BJ (cell line): Measurements from ENCODE around the gene TEX53. TPM values are rescaled to one million over a fixed set of nuclear protein-coding genes. Genes with fewer than 3 reads are reported as not detected.

Experiments
- CTCF ChIA-PET: fragments of 350-600 bp; formaldehyde crosslinking; extraction: SDS; loops from one replicate; lab custom pipeline; 2021; ENCODE audit warnings: antibody characterized with exemption, inconsistent platforms; lab: Yijun Ruan, JAX
- POLR2A ChIA-PET: fragments of 300-600 bp; sonication (Branson Sonifier 250); formaldehyde crosslinking; extraction: SDS; loops from one replicate; lab custom pipeline; 2021; ENCODE audit warnings: antibody characterized with exemption; lab: Charles Lee
- DNase-seq: peaks from one replicate; pipeline ENCODE4 v3.0.0-alpha.2; 2011; ENCODE audit warnings: low read depth
- H3K27me3 ChIP-seq: 2 replicates; pipeline ENCODE4 v1.6.0; 2011; ENCODE audit warnings: low read length; ENCODE audit not compliant: control insufficient read depth, insufficient read depth
- H3K36me3 ChIP-seq: 2 replicates; pipeline ENCODE4 v1.5.1; 2011; ENCODE audit warnings: low read length; ENCODE audit not compliant: control insufficient read depth, insufficient read depth
- H3K4me3 ChIP-seq: 2 replicates; pipeline ENCODE4 v1.5.1; 2011; ENCODE audit warnings: low read depth, mild to moderate bottlenecking, control low read depth, low read length
- CTCF ChIP-seq: IDR thresholded peaks from 2 replicates; pipeline ENCODE4 v1.5.1; 2011; ENCODE audit warnings: low read depth, mild to moderate bottlenecking, control low read depth, inconsistent platforms, low read length, moderate library complexity; ENCODE audit not compliant: insufficient read depth
- polyA minus RNA-seq: library from RNA; depleted of rRNA, polyadenylated mRNA; stranded (reverse); fragments of >200 nt; gene quantifications from 2 replicates; pipeline ENCODE4 v1.2.3, GENCODE V29; 2011; rRNA and poly(A)+ RNA removed
- polyA plus RNA-seq: library from polyadenylated mRNA; depleted of rRNA; stranded (reverse); fragments of >200 nt; gene quantifications from 2 replicates; pipeline ENCODE4 v1.2.3, GENCODE V29; 2011; rRNA removed

The TEX53 gene
- polyA plus RNA-seq (not detected in 2 replicates), polyA minus RNA-seq (not detected in 2 replicates)

- DNase-seq, result no peak
- POLR2A ChIA-PET, result no interaction called here
- no peak for TF ChIP-seq CTCF
- CTCF ChIA-PET, result interaction anchor here (0.6 to 2.0 kb wide), 9 partner anchors 23 to 354 kb away, joined by 3 to 8 read pairs (median 3); no protein-coding TSS in a partner anchor
- Histone ChIP-seq H3K27me3 (peaks cover 8% of the 10 kb centered on the region), H3K4me3 (no peak within 1 kb of the TSS), H3K36me3 (no peaks in the 10 kb centered on the region)
These were observed at the start of gene TEX53 for GRCh38 chr9:114657705-114658104. Gene TEX53, minus strand, starts transcription at chr9:114657805. Its CDS starts 31 bp downstream, at chr9:114657774.

DNA sequence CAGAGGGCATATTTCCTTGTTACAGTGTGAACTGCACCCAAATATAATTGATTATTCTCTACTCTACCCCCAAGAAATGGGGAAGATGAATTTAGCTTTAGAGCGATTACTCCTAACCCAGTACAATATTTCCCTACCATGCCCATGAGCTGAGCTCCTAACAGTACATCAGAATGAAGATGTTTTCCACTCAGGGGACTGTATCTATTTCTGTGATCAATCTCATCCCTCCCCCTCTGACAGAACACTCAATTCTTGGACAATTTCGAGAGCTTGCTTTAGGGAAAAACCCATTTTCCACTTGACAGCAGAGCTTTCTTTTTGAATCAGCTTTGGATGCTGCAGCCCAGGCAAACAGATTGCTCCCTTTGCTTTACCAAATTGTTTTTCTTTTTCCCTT is 49.1 kb upstream of the TEX53 start:
- Histone ChIP-seq H3K27me3 (peaks cover 8% of the 10 kb centered on the region), H3K4me3 (no peak overlapping the region), H3K36me3 (no peaks in the 10 kb centered on the region)
- DNase-seq, result no peak
- CTCF ChIA-PET, result interaction anchor here (1.0 to 1.9 kb wide), 3 partner anchors 14 to 202 kb away, joined by 3 to 8 read pairs (median 3); partner anchors contain the start of gene TEX48
- POLR2A ChIA-PET, result no interaction called here
- TF ChIP-seq CTCF, result no peak

DNA sequence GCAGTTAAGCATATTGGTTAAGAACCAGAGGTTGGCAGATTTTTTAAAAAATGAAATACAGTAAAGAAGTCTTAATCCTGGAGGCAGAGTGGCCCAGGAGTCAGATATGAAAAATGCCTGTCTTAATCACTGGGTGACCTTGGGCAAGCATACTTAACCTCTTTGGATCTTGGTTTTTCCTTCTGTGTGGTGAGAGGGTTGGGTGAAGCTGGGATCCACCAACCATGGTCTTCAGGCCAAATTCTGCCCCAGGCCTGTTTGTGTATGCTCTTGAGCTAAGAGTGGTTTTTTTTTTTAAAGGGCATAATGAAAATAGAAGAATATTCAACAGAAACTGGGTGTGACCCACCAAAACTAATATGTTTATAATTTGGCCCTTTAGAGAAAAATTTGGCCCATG is 44.4 kb upstream of the TEX53 start:
- Histone ChIP-seq H3K4me3 (no peak overlapping the region), H3K27me3 (no peaks in the 10 kb centered on the region), H3K36me3 (no peaks in the 10 kb centered on the region)
- DNase-seq, result no peak
- POLR2A ChIA-PET, result no interaction called here
- no peak for TF ChIP-seq CTCF
- CTCF ChIA-PET, result interaction anchor here (1.1 kb wide), 1 partner anchor 13 kb away, joined by 5 read pairs; no protein-coding TSS in a partner anchor

DNA sequence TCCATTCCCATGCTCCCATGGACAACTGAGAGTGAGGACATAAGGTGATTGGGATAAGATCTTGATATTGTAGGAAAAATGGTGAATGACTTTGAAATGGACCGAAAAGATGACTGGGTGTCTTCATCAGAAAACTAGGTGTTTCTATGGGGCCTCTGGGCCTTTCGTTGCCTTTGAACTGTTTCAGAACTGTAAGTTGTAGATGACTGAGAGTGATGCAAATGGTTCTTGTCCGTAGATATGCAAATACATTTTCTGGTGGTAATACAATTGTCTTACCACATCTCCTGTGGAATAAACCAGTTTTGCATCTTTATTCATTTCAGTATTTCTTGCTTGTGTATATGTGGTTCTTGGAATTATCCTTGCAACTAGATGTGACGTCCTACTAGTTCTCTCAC is 40.3 kb upstream of the TEX53 start:
- ChIA-PET CTCF (interaction anchor here (0.7 to 1.1 kb wide), 2 partner anchors 17 to 209 kb away, joined by 3 to 4 read pairs; partner anchors contain the start of gene TEX48), POLR2A (no interaction called here)
- DNase-seq, result no peak
- TF ChIP-seq CTCF, result no peak
- H3K4me3 ChIP-seq, result no peak overlapping the region
- no peaks in the 10 kb centered on the region for H3K36me3 ChIP-seq
- no peaks in the 10 kb centered on the region for H3K27me3 ChIP-seq

DNA sequence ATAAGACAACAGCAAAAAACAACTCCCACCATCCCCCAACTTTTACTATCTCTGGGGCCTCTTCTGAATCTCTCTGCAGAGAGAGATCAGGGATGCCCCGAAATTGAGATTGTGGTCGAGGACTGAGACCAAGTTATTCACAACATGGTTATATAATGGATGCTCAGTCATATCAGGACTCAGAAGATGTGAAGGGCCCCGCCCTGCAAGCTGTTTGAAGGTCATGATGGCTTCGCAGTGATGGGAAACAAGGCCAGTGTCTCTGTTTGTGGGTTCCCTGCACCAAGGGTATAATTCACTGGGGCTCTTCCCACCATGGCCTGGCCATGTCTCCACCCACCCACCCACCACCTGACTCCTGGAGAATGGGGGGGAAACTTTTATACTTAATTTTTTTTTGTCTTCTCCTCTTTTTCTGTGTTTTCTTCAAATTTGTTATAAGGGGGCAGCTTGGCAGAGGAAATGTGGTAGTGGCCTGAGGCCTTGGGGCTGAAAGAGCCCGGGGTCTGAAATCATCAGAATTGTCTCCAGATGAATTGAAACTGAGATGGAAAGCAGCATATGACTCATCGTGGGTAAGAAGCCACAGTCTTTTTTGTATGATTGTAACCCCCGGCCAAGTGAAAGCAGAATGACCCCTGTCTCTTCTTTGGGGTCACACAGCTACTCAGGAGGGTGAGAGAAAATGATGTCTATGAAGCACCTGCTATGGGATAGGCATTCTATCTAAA is 39.4 kb upstream of the TEX53 start:
- ChIA-PET CTCF (interaction anchor here (1.1 kb wide), 1 partner anchor 210 kb away, joined by 3 read pairs; no protein-coding TSS in a partner anchor), POLR2A (no interaction called here)
- Histone ChIP-seq H3K27me3 (no peaks in the 10 kb centered on the region), H3K4me3 (no peak overlapping the region), H3K36me3 (no peaks in the 10 kb centered on the region)
- DNase-seq, result no peak
- no peak for TF ChIP-seq CTCF
